Ishikawa (cell line): Measurements from ENCODE around the gene SDHAF1.

ENCODE experiments used
- CEBPB ChIP-seq: IDR thresholded peaks from 2 replicates; pipeline ENCODE4 v1.6.1; 2012
- CREB1 ChIP-seq: IDR thresholded peaks from 2 replicates; pipeline ENCODE4 v1.6.1; 2012; ENCODE audit warnings: low read depth
- EGR1 ChIP-seq: IDR thresholded peaks from 2 replicates; pipeline ENCODE4 v1.6.1; 2012
- EP300 ChIP-seq: IDR thresholded peaks from 2 replicates; pipeline ENCODE4 v1.6.1; 2012; ENCODE audit warnings: borderline replicate concordance
- FOXM1 ChIP-seq: IDR thresholded peaks from 2 replicates; pipeline ENCODE4 v1.6.1; 2012; ENCODE audit warnings: low read depth, borderline replicate concordance
- MAX ChIP-seq: IDR thresholded peaks from 2 replicates; pipeline ENCODE4 v1.6.1; 2012
- NFIC ChIP-seq: IDR thresholded peaks from 2 replicates; pipeline ENCODE4 v1.6.1; 2012
- RAD21 ChIP-seq: IDR thresholded peaks from 2 replicates; pipeline ENCODE4 v1.6.1; 2012; ENCODE audit warnings: low read depth
- REST ChIP-seq: IDR thresholded peaks from 2 replicates; pipeline ENCODE4 v1.6.1; 2012; ENCODE audit warnings: low read depth, mild to moderate bottlenecking
- TAF1 ChIP-seq: IDR thresholded peaks from 2 replicates; pipeline ENCODE4 v1.6.1; 2012; ENCODE audit warnings: low read depth, mild to moderate bottlenecking
- TCF12 ChIP-seq: IDR thresholded peaks from 2 replicates; pipeline ENCODE4 v1.6.1; 2012; ENCODE audit warnings: low read depth
- TEAD4 ChIP-seq: IDR thresholded peaks from 2 replicates; pipeline ENCODE4 v1.6.1; 2012
- USF1 ChIP-seq: IDR thresholded peaks from 2 replicates; pipeline ENCODE4 v1.6.1; 2012
- YY1 ChIP-seq: IDR thresholded peaks from 2 replicates; pipeline ENCODE4 v1.6.1; 2012; ENCODE audit warnings: low read depth
- ZBTB7A ChIP-seq: IDR thresholded peaks from 2 replicates; pipeline ENCODE4 v1.6.1; 2012; ENCODE audit warnings: low read depth

The SDHAF1 gene

GRCh38 chr19:35986111-35986510 is 8.9 kb upstream of the SDHAF1 start:
- TF ChIP-seq CREB1 (no peak), MAX (no peak), YY1 (no peak), EGR1 (no peak), REST (no peak)

- TF ChIP-seq MAX = no peak
- TF ChIP-seq EP300 = no peak
- no peak for TF ChIP-seq TAF1
- no peak for TF ChIP-seq CEBPB
- no peak for TF ChIP-seq EGR1
- no peak for TF ChIP-seq RAD21
- TF ChIP-seq USF1 = no peak
- TF ChIP-seq NFIC = no peak
- no peak for TF ChIP-seq YY1
- TF ChIP-seq CREB1 = no peak
- TF ChIP-seq REST = no peak
- no peak for TF ChIP-seq TCF12
- TF ChIP-seq TEAD4 = no peak
- TF ChIP-seq FOXM1 = no peak
Measured at GRCh38 chr19:35986664-35987570, 8.1 kb upstream of the SDHAF1 start.

GRCh38 chr19:35987571-35987896 is 7.5 kb upstream of the SDHAF1 start:
- no peak for TF ChIP-seq CEBPB
- TF ChIP-seq EGR1 = no peak
- TF ChIP-seq MAX = no peak
- TF ChIP-seq REST = no peak
- no peak for TF ChIP-seq ZBTB7A
- no peak for TF ChIP-seq TAF1
- no peak for TF ChIP-seq EP300
- no peak for TF ChIP-seq RAD21
- TF ChIP-seq TEAD4 = no peak
- no peak for TF ChIP-seq USF1
- TF ChIP-seq NFIC = no peak

- no peak for TF ChIP-seq TAF1
- no peak for TF ChIP-seq MAX
- TF ChIP-seq EGR1 = no peak
Measured at GRCh38 chr19:35988824-35989223, 6.2 kb upstream of the SDHAF1 start.
